ENCODE data around the gene ETNK2.

GRCh38 chr1:204171751-204172178, 19.9 kb upstream of the ETNK2 start:
- TF ChIP-seq CTCF (IDR thresholded peaks at IDR 0.05; ENCODE audit: insufficient read depth, low read depth, low read length) (no peak), EZH2 (IDR thresholded peaks at IDR 0.05; ENCODE audit: insufficient read depth, low read length) (no peak)
